Mesenteric fat pad (tissue), 1 donor: ENCODE results near the gene PKD2. TPM values are rescaled to one million over a fixed set of nuclear protein-coding genes. Genes with fewer than 3 reads are reported as not detected.
"Not testable (repeated sequence)": the region's sequence is repeated elsewhere in the genome, so short reads cannot be mapped to it uniquely, and the experiment has no call there.

ENCODE experiments used
- DNase-seq: peaks from one replicate; pipeline ENCODE4 v3.0.0-alpha.2; 2020; ENCODE audit warnings: low spot score
- total RNA-seq: library from RNA; stranded (reverse); fragmentation: NEBNext Ultra II Directional; extraction: Animal tissue kit (Norgen Biotek cat#: 25700); gene quantifications from one replicate; pipeline ENCODE4 v1.2.1, GENCODE V29; 2021
- donor health status: DM: yes; HTN: yes; CAD: no.

PKD2 gene
- total RNA-seq, 1 donor from 2014 or later = 54.3 TPM

GRCh38 chr4:88063634-88064296, 56.3 kb downstream of the PKD2 start:
- no peak for DNase-seq

- no peak for DNase-seq
Measured at GRCh38 chr4:88064410-88064809, 57.0 kb downstream of the PKD2 start.

GRCh38 chr4:88070031-88070430, 62.6 kb downstream of the PKD2 start:
- no peak for DNase-seq

- no peak for DNase-seq
Measured at GRCh38 chr4:88075336-88075735, 67.9 kb downstream of the PKD2 start.

GRCh38 chr4:88077911-88078524, 70.6 kb downstream of the PKD2 start:
- no peak for DNase-seq

- no peak for DNase-seq
Measured at GRCh38 chr4:88078579-88078978, 71.1 kb downstream of the PKD2 start.

- no peak for DNase-seq
Measured at GRCh38 chr4:88080626-88081025, 73.2 kb downstream of the PKD2 start.

GRCh38 chr4:88087004-88087403, 79.6 kb downstream of the PKD2 start:
- no peak for DNase-seq

- DNase-seq = no peak
Measured at GRCh38 chr4:88090898-88091297, 83.5 kb downstream of the PKD2 start.

- no peak for DNase-seq
Measured at GRCh38 chr4:88091378-88091777, 83.9 kb downstream of the PKD2 start.

GRCh38 chr4:88093874-88094273, 86.4 kb downstream of the PKD2 start:
- no peak for DNase-seq

- DNase-seq = no peak
Measured at GRCh38 chr4:88097301-88097700, 89.9 kb downstream of the PKD2 start.

GRCh38 chr4:88097781-88098180, 90.3 kb downstream of the PKD2 start:
- no peak for DNase-seq

- DNase-seq = no peak
Measured at GRCh38 chr4:88098993-88099752, 91.7 kb downstream of the PKD2 start.

- no peak for DNase-seq
Measured at GRCh38 chr4:88101165-88101564, 93.7 kb downstream of the PKD2 start.

- DNase-seq = no peak
Measured at GRCh38 chr4:88102026-88102425, 94.6 kb downstream of the PKD2 start.

- no peak for DNase-seq
Measured at GRCh38 chr4:88104902-88105610, 97.6 kb downstream of the PKD2 start.

- DNase-seq = no peak
Measured at GRCh38 chr4:88106205-88106604, 98.8 kb downstream of the PKD2 start.

- DNase-seq = no peak
Measured at GRCh38 chr4:88107406-88108107, 100.1 kb downstream of the PKD2 start.

- not testable (repeated sequence) for DNase-seq
Measured at GRCh38 chr4:88108108-88108465, 100.7 kb downstream of the PKD2 start.

- no peak for DNase-seq
Measured at GRCh38 chr4:88108747-88109122, 101.3 kb downstream of the PKD2 start.
